ENCODE data around the gene KRTAP5-9. TPM values are rescaled to one million over a fixed set of nuclear protein-coding genes. Genes with fewer than 3 reads are reported as not detected.

The KRTAP5-9 gene
- total and polyA plus RNA-seq, 4 donors, result 0.06 TPM; not detected in 3

- Histone ChIP-seq H3K9ac (ENCODE audit: low read depth in 1 of 2, low read length in 2 of 2) (no peak overlapping the region), H3K9me3 (ENCODE audit: control insufficient read depth in 4 of 4, low read length in 3 of 4) (no peaks in the 10 kb centered on the region), H3K27ac (ENCODE audit: low read depth in 1 of 2, low read length in 2 of 2) (no peak overlapping the region), H3K4me1 (ENCODE audit: control insufficient read depth in 4 of 4, insufficient read depth in 4 of 4, low read length in 3 of 4) (peaks cover 0 to 2% (median 0%) of the 10 kb centered on the region in 4 donors), H3K27me3 (ENCODE audit: control insufficient read depth in 4 of 4, insufficient read depth in 4 of 4, low read length in 3 of 4) (no peaks in the 10 kb centered on the region), H3K4me3 (ENCODE audit: low read depth in 1 of 3, low read length in 3 of 3) (no peak overlapping the region), H3K36me3 (ENCODE audit: control insufficient read depth in 4 of 4, insufficient read depth in 3 of 4, low read depth in 1 of 4, low read length in 3 of 4) (no peaks in the 10 kb centered on the region)
- TF ChIP-seq NR2F2 (IDR thresholded peaks at IDR 0.05) (no peak), RXRA (IDR thresholded peaks at IDR 0.05) (no peak), EGR1 (IDR thresholded peaks at IDR 0.05; ENCODE audit: low read depth in 2 of 2) (no peak), HNF4G (IDR thresholded peaks at IDR 0.05) (no peak), YY1 (IDR thresholded peaks at IDR 0.05) (no peak), ZBTB33 (IDR thresholded peaks at IDR 0.05) (no peak), MAX (IDR thresholded peaks at IDR 0.05) (no peak), FOXA2 (IDR thresholded peaks at IDR 0.05) (no peak), TAF1 (conservative IDR thresholded peaks at IDR 0.05) (no peak), ATF3 (IDR thresholded peaks at IDR 0.05) (no peak), RAD21 (IDR thresholded peaks at IDR 0.05) (no peak)
- 95% methylated on average over 55 of the region's 55 CpGs for WGBS
- no peak for DNase-seq (ENCODE audit: low spot score)
These were observed 29.4 kb upstream of the KRTAP5-9 start for GRCh38 chr11:71518506-71519471.

- Histone ChIP-seq H3K4me3 (ENCODE audit: low read depth in 1 of 3, low read length in 3 of 3) (no peak overlapping the region), H3K4me1 (ENCODE audit: control insufficient read depth in 4 of 4, insufficient read depth in 4 of 4, low read length in 3 of 4) (peaks cover 0 to 2% (median 0%) of the 10 kb centered on the region in 4 donors), H3K9me3 (ENCODE audit: control insufficient read depth in 4 of 4, low read length in 3 of 4) (no peaks in the 10 kb centered on the region), H3K27me3 (ENCODE audit: control insufficient read depth in 4 of 4, insufficient read depth in 4 of 4, low read length in 3 of 4) (no peaks in the 10 kb centered on the region), H3K9ac (ENCODE audit: low read depth in 1 of 2, low read length in 2 of 2) (no peak overlapping the region), H3K27ac (ENCODE audit: low read depth in 1 of 2, low read length in 2 of 2) (no peak overlapping the region), H3K36me3 (ENCODE audit: control insufficient read depth in 4 of 4, insufficient read depth in 3 of 4, low read depth in 1 of 4, low read length in 3 of 4) (no peaks in the 10 kb centered on the region)
- no peak for DNase-seq (ENCODE audit: low spot score)
- TF ChIP-seq ZBTB33 (IDR thresholded peaks at IDR 0.05) (no peak), REST (IDR thresholded peaks at IDR 0.05) (no peak), CTCF (IDR thresholded peaks at IDR 0.05; ENCODE audit: low read depth, low read length, missing input control) (no peak), RAD21 (IDR thresholded peaks at IDR 0.05) (no peak), ATF3 (IDR thresholded peaks at IDR 0.05) (no peak), YY1 (IDR thresholded peaks at IDR 0.05) (no peak), MAX (IDR thresholded peaks at IDR 0.05) (no peak), SP1 (IDR thresholded peaks at IDR 0.05) (no peak), HNF4G (IDR thresholded peaks at IDR 0.05) (no peak)
- WGBS, result 87% methylated on average over 10 of the region's 10 CpGs
These were observed 28.7 kb upstream of the KRTAP5-9 start for GRCh38 chr11:71519546-71519945.

Measured in liver (tissue), 9 donors.